RWPE1 (cell line): ENCODE results near the gene GRK7.

Experiments
- CTCF ChIA-PET: fragments of 350-600 bp; sonication (Branson Sonifier 250); formaldehyde crosslinking; extraction: SDS; loops from one replicate; lab custom pipeline; 2021; lab: Yijun Ruan, JAX
- POLR2A ChIA-PET: fragments of 400-600 bp; formaldehyde crosslinking; extraction: SDS; loops from one replicate; lab custom pipeline; 2020; ENCODE audit warnings: antibody characterized with exemption; ENCODE audit not compliant: low non-redundant PET; lab: Yijun Ruan, JAX
- DNase-seq: peaks from one replicate; pipeline ENCODE4 v3.0.0; 2012; ENCODE audit warnings: low spot score
- H3K27ac ChIP-seq: fragments of 450-650 bp; 2 replicates; pipeline ENCODE4 v1.5.1; 2017
- TF ChIP-seq, protein P1 (sequence below): fragments of 450-650 bp; conservative IDR thresholded peaks from 2 replicates; pipeline ENCODE4 v1.5.1; 2017; ENCODE audit warnings: low read depth, mild to moderate bottlenecking

The GRK7 gene

DNA sequence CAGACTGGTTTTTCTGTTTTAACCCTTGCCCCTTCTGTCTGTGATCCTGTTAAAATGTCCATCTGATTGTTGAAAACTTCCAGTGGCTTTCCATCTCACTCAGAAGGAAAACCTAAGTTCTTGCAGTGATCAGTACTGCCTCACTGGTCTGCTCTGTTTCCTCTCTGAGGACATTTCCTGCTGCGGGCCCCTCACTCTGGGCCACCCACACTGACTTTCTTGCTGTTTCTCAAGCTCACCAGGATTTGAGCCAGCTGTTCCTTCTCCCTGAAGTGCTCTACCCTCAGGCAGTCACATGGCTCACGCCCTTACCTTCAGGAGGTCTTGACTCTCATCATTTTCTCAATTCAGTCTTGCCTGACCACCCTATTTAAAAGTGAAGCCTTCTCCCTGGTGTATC is 1.8 kb downstream of the GRK7 start:
- H3K27ac ChIP-seq = no peak overlapping the region
- ChIA-PET POLR2A (no interaction called here), CTCF (no interaction called here)
- TF ChIP-seq, protein P1, sequence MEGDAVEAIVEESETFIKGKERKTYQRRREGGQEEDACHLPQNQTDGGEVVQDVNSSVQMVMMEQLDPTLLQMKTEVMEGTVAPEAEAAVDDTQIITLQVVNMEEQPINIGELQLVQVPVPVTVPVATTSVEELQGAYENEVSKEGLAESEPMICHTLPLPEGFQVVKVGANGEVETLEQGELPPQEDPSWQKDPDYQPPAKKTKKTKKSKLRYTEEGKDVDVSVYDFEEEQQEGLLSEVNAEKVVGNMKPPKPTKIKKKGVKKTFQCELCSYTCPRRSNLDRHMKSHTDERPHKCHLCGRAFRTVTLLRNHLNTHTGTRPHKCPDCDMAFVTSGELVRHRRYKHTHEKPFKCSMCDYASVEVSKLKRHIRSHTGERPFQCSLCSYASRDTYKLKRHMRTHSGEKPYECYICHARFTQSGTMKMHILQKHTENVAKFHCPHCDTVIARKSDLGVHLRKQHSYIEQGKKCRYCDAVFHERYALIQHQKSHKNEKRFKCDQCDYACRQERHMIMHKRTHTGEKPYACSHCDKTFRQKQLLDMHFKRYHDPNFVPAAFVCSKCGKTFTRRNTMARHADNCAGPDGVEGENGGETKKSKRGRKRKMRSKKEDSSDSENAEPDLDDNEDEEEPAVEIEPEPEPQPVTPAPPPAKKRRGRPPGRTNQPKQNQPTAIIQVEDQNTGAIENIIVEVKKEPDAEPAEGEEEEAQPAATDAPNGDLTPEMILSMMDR = no peak
- no peak for DNase-seq

- TF ChIP-seq, protein P1 = no peak
- no peak for DNase-seq
- ChIA-PET POLR2A (no interaction called here), CTCF (interaction anchor here (0.6 kb wide), 1 partner anchor 202 kb away, joined by 3 read pairs; no protein-coding TSS in a partner anchor)
- H3K27ac ChIP-seq = no peak overlapping the region
Measured at GRCh38 chr3:141767066-141767465, 3.9 kb downstream of the GRK7 start.

DNA sequence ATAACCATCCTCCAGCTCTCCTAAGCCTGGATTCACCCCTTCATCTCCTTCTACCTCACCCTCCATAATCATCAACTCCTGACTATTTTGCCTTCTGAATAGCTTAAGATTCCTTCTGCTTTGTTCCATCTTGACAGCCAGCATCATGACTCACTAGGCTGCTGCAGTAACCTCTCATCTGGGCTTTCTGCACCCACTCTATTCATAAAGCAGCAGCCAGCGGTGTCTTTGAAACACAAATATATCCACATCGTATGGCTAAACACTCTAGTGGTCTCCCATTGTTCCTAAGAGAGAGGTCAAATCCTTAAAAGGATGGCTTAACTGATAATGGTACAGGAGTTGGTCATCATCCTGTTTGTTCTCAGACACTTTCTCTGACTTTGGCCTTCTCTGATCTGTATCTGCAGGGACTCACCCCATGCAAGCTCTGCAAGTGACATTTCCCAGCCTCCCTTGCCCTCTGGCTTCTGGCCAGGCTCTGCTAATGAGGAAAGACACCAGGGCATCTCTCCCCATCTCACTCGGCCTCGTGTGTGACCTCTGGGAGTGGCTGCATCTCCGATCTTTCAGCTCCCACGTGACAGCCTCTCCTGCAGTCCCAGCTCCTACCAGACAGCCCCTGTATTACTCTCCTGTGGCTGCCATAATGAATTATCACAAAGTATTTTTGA is 6.2 kb downstream of the GRK7 start:
- POLR2A ChIA-PET = no interaction called here
- CTCF ChIA-PET = no interaction called here
- TF ChIP-seq, protein P1 = no peak
- no peak overlapping the region for H3K27ac ChIP-seq
- DNase-seq = no peak

DNA sequence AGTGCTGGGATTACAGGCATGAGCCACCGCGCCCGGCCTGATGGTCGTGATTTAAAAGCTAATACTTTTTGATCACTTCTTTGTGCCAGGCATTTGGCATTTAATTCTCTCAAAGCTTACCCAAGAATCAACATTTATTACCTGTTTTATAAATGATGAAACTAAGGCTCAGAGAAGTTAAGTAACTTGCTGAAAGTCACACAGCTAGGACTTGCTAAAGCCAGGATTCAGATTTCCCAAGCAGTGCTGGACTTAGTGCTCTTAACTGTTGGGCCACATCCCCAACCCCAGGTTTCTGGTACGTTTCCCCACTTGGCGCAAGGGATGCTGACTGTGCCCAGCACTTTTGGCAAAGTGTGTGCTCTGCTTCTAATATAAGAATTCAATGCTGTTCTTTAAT is 10.5 kb downstream of the GRK7 start:
- no peak for DNase-seq
- ChIA-PET POLR2A (no interaction called here), CTCF (no interaction called here)
- H3K27ac ChIP-seq = no peak overlapping the region
- TF ChIP-seq, protein P1 = no peak

GRCh38 chr3:141776376-141776775 is 13.2 kb downstream of the GRK7 start:
- POLR2A ChIA-PET = no interaction called here
- CTCF ChIA-PET = interaction anchor here (0.8 kb wide), 1 partner anchor 8 kb away, joined by 3 read pairs; no protein-coding TSS in a partner anchor
- no peak for DNase-seq
- TF ChIP-seq, protein P1 = no peak
- no peak overlapping the region for H3K27ac ChIP-seq

GRCh38 chr3:141776885-141777284 is 13.7 kb downstream of the GRK7 start:
- no peak for DNase-seq
- TF ChIP-seq, protein P1 = no peak
- ChIA-PET POLR2A (no interaction called here), CTCF (no interaction called here)
- H3K27ac ChIP-seq = no peak overlapping the region
